ENCODE results near the gene CCT2.

GRCh38 chr12:69620077-69620476, 34.8 kb downstream of the CCT2 start:
- TF ChIP-seq CTCF (IDR thresholded peaks at IDR 0.05) (no peak), POLR2A (IDR thresholded peaks at IDR 0.05) (no peak)

Measured in uterus (tissue), 2 donors.